Astrocyte of the cerebellum (primary cell): ENCODE data around the gene NPR2.
A peak's percentile ranks its signal among the peaks of the same experiment; 100 is the strongest.

Experiments
- DNase-seq: peaks from one replicate; pipeline ENCODE4 v3.0.0-alpha.2; 2011; ENCODE audit warnings: low read depth
- H3K4me3 ChIP-seq: 2 replicates; pipeline ENCODE4 v1.5.1; 2011; ENCODE audit warnings: mild to moderate bottlenecking, low read depth, low read length, moderate library complexity
- in situ Hi-C: cut with HindIII; loops from 2 replicates; pipeline ENCODE4 v1.10.0; 2017; ENCODE audit warnings: low sequenced_read_pairs
- TF ChIP-seq, protein P1 (sequence below): IDR thresholded peaks from 2 replicates; pipeline ENCODE4 v1.5.1; 2012; ENCODE audit warnings: low read length, low read depth, moderate library complexity, mild to moderate bottlenecking; ENCODE audit errors: missing control alignments

NPR2 gene

DNA sequence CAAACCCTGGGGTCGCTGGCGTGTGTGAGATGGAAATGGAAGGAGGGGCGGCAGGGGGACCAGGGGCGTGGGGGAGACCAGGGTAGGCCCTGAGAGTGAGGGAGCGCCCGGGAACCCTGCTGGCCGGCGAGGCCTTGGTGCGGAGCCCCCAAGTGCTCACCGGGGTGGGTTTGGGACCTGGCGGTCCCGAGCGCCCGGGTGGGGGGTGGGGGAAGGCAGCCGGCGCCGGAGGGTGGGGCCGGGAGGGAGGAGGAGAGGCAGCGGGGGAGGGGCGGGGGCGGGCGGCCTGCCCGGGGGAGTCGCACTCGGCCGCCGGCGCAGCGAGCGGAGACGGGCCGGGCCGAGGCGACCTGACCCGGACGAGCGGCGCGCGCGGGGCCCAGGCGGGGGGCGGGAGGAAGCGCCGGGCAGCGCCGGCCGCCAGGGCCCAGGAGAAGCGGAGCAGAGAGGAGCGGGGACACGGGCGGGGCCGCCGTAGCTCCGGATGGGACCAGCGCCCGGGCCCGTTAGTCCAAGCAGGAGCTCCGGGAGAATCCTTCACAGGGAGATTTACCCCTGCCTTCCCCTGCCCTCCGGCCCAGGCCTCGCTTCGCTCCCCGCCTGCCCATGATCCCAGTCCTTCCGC lies at the start of gene NPR2:
Gene NPR2 (plus strand): TSS at position 295 of the 625 bp plus-strand sequence. CDS start 818 bp downstream, outside the sequence.
- TF ChIP-seq, protein P1, sequence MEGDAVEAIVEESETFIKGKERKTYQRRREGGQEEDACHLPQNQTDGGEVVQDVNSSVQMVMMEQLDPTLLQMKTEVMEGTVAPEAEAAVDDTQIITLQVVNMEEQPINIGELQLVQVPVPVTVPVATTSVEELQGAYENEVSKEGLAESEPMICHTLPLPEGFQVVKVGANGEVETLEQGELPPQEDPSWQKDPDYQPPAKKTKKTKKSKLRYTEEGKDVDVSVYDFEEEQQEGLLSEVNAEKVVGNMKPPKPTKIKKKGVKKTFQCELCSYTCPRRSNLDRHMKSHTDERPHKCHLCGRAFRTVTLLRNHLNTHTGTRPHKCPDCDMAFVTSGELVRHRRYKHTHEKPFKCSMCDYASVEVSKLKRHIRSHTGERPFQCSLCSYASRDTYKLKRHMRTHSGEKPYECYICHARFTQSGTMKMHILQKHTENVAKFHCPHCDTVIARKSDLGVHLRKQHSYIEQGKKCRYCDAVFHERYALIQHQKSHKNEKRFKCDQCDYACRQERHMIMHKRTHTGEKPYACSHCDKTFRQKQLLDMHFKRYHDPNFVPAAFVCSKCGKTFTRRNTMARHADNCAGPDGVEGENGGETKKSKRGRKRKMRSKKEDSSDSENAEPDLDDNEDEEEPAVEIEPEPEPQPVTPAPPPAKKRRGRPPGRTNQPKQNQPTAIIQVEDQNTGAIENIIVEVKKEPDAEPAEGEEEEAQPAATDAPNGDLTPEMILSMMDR = no peak
- in situ Hi-C loops = no loop called here
- DNase-seq = no peak
- peak within 1 kb of the TSS; percentile 46 for H3K4me3 ChIP-seq

DNA sequence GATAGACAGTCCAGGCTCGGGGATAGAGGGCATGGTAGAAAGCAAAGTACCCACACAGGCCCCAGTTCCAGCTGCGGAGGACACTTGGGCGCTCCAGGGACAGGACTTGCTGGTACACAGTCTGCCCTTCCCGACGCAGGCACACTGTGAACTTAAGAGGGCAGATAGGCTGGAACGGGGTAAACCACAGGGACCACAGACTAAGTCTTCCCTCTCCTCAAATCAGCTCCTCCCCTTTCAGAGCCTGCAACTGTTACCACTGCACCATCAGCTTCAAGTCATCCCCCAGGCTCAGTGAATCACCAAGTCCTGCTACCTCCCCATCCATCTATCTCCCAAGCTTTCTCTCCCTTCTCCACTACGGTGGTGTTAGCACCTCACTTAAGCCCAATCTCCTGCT lies 49.7 kb upstream of the NPR2 start:
- no peak for DNase-seq
- TF ChIP-seq, protein P1 = no peak
- in situ Hi-C loops = no loop called here
- no peak overlapping the region for H3K4me3 ChIP-seq

DNA sequence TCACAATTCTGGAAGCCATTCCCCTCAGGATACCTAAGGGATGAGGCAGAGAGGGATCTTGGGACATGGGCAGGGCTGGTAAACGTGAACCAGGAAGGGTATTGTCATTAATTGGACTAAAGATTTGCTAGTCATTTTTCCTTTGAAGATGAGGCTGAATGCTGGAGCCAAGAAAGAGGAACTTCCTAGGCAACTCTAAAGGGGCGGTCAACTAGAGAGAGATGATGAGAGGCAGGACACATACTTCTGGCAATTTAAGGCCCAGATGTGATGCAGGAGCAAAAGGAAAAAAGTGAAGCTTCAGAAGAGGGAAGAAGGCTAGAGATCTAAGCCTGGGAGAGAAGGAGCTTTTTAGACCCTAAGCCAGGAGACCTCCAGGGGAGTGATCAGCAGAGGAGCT lies 47.9 kb upstream of the NPR2 start:
- TF ChIP-seq, protein P1 = no peak
- in situ Hi-C loops = no loop called here
- DNase-seq = no peak
- H3K4me3 ChIP-seq = no peak overlapping the region

DNA sequence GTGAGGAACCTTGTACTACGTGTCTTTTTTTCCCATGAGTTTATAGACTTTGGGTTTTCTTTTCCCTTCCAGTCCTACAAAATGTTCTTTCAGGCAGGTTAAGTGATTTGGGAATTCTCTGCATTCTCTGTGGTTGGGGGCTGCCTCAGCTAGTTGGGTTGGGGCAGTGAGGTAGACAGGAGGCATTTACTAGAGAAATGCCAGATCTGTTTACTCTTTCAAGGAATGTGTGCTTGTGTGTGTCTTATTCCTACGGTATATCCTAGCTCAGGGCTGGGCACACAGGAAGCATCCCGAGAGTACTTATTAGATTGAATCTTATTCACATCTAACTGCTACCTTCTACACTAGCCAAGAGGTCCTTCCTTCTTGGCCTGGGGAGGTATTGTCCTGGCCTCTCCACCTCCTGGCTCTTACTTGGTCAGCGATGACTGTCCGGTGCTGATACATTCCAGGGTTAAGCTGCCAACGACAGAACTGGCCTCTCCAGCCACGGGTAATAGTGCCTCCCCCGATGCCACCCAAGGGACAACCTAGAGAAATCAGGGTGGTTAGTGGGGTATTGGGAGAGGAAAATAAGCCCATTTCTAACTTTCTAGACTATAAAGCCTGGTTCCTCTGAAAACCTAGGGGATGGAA lies 47.4 kb upstream of the NPR2 start:
- TF ChIP-seq, protein P1 = no peak
- DNase-seq = no peak
- H3K4me3 ChIP-seq = no peak overlapping the region
- in situ Hi-C loops = no loop called here

- H3K4me3 ChIP-seq = no peak overlapping the region
These were observed 45.8 kb upstream of the NPR2 start for GRCh38 chr9:35745569-35745968.

DNA sequence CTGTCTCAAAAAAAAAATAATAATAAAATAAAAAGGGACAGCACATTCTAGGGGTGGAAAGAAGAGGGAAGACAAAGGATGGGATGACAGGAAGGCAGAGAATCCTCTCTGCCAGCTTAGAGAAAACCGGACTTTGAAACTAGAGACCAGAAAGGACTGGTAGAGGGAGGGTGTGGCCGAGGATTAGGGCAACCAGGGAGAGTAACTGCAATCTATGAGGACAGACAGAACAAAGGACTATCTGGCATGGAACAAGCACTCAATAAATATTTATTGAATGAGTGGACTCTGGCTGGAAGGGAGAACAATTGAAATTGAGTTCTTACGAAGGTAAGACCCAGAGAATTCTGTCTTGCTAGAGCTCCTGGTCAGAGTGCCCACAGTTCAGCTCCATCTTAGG lies 44.8 kb upstream of the NPR2 start:
- DNase-seq = no peak
- H3K4me3 ChIP-seq = peak overlapping the region; percentile 86

More at GRCh38 chr9:35745569-35745968, 45.8 kb upstream of the NPR2 start:
- no peak for DNase-seq
- in situ Hi-C loops = loop anchor here (5.0 kb wide), 1 partner anchor 67 kb away; the partner anchor contains the start of gene SPAG8
- TF ChIP-seq, protein P1 = no peak

More for the DNA sequence above, 44.8 kb upstream of the NPR2 start:
- in situ Hi-C loops = loop anchor here (5.0 kb wide), 1 partner anchor 66 kb away; the partner anchor contains the start of gene SPAG8
- TF ChIP-seq, protein P1 = no peak
